Peyer's patch (tissue), 4 donors: Measurements from ENCODE around the gene HDGFL2. TPM values are rescaled to one million over a fixed set of nuclear protein-coding genes. Genes with fewer than 3 reads are reported as not detected.
"Not testable (repeated sequence)": the region's sequence is repeated elsewhere in the genome, so short reads cannot be mapped to it uniquely, and the experiment has no call there.

Source experiments
- DNase-seq, 3 donors: peaks; one replicate each; pipeline ENCODE4 v3.0.0-alpha.2; 2017 to 2019
- H3K27ac ChIP-seq, 4 donors: fragments of 200-600 bp; sonication (generic); one replicate each; pipeline ENCODE4 v1.5.1; 2016 to 2019
- H3K27me3 ChIP-seq, 2 donors: fragments of 200-600 bp; sonication (generic); one replicate each; pipeline ENCODE4 v1.5.1; 2019
- H3K36me3 ChIP-seq, 3 donors: fragments of 200-600 bp; sonication (generic); one replicate each; pipeline ENCODE4 v1.5.1; 2016 to 2019
- H3K4me1 ChIP-seq, 4 donors: fragments of 200-600 bp; sonication (generic); one replicate each; pipeline ENCODE4 v1.5.1; 2016 to 2019
- H3K4me3 ChIP-seq, 4 donors: fragments of 200-600 bp; sonication (generic); 1 replicate in 3 of 4; 2 replicates in 1 of 4; pipeline ENCODE4 v1.5.1; 2016 to 2019; ENCODE audit warnings: mild to moderate bottlenecking in 1 of 4
- H3K9me3 ChIP-seq, 4 donors: fragments of 200-600 bp; sonication (generic); one replicate each; pipeline ENCODE4 v1.5.1; 2016 to 2019; ENCODE audit warnings: mild to moderate bottlenecking in 1 of 4
- CTCF ChIP-seq, 6 experiments: fragments of 450-650 bp in 4 of 6; fragments of 200-600 bp in 2 of 6; sonication (generic) in 1 of 6; IDR thresholded peaks; one replicate each; pipeline ENCODE4 v1.5.1; 2017 to 2019; ENCODE audit warnings: antibody characterized with exemption in 6 of 6, mild to moderate bottlenecking in 3 of 6, moderate library complexity in 1 of 6
- POLR2A ChIP-seq, 2 donors: fragments of 450-650 bp; IDR thresholded peaks; one replicate each; pipeline ENCODE4 v1.5.1; 2017; ENCODE audit warnings: antibody characterized with exemption in 2 of 2, mild to moderate bottlenecking in 2 of 2, moderate library complexity in 2 of 2
- total RNA-seq, 4 donors: library from RNA; depleted of rRNA; stranded (reverse); fragments of >200 nt; gene quantifications; one replicate each; pipeline ENCODE4 v1.1.0, GENCODE V29; 2016

HDGFL2 gene
- total RNA-seq, 4 donors from 2014 or later, result 20.5 to 73.4 (median 28.6) TPM

- Histone ChIP-seq H3K27ac (no peak overlapping the region), H3K4me3 (no peak overlapping the region), H3K27me3 (no peaks in the 10 kb centered on the region), H3K4me1 (peaks cover 0 to 7% (median 0%) of the 10 kb centered on the region in 4 donors), H3K9me3 (no peaks in the 10 kb centered on the region), H3K36me3 (no peaks in the 10 kb centered on the region)
- no peak for DNase-seq
- TF ChIP-seq CTCF (IDR thresholded peaks at IDR 0.05) (no peak), POLR2A (IDR thresholded peaks at IDR 0.05) (no peak)
These were observed 50.4 kb downstream of the HDGFL2 start for GRCh38 chr19:4522291-4523002.

DNA sequence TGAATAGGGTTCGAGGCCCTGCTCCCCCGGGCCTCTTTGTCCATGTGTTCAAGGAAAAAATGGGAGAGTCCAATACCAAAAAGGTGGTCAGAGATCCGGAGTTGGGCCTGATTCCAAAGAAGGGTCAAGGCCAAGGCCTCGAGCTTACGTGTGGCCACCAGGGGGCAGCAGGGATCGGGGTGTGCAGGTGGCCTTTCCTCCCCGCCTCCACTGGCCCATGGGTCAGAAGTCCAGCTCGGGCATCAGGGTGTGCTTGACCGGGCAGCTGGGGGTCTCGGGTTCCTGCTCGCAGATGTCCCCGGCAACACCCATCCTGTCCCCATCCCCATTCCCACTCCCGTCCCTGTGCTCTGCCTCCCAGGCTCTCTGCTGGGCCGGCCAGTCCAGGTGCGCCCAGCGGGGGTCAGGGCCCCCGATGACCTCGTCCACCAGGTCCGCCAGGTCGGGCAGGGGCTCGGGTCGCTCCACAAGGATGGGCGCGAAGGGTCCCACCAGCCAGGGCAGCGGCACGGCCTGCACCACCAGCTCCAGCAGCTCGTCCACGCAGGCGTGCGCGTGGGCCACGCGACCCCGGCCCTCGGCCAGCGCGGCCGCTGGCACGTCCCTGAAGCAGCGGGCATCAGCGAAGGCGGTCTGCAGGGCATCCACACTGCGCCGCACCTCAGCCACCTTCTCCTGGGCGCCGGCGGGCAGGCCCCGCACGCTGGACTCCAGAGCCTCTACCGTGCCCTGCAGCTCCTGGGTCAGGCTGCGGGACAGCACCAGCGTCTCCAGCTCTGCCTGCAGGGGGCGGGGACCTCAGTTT lies 51.4 kb downstream of the HDGFL2 start:
- no peaks in the 10 kb centered on the region for H3K27me3 ChIP-seq
- H3K36me3 ChIP-seq, result no peaks in the 10 kb centered on the region
- H3K4me1 ChIP-seq, result peaks cover 0 to 7% (median 0%) of the 10 kb centered on the region in 4 donors
- H3K9me3 ChIP-seq, result no peaks in the 10 kb centered on the region
- peak; percentile 25 to 72 (median 62) for DNase-seq
- no peak overlapping the region for H3K4me3 ChIP-seq
- TF ChIP-seq POLR2A (IDR thresholded peaks at IDR 0.05), result no peak
- peak in 4 of 6 experiments; percentile 45 to 57 (median 52) for TF ChIP-seq CTCF (IDR thresholded peaks at IDR 0.05)
- no peak overlapping the region for H3K27ac ChIP-seq

DNA sequence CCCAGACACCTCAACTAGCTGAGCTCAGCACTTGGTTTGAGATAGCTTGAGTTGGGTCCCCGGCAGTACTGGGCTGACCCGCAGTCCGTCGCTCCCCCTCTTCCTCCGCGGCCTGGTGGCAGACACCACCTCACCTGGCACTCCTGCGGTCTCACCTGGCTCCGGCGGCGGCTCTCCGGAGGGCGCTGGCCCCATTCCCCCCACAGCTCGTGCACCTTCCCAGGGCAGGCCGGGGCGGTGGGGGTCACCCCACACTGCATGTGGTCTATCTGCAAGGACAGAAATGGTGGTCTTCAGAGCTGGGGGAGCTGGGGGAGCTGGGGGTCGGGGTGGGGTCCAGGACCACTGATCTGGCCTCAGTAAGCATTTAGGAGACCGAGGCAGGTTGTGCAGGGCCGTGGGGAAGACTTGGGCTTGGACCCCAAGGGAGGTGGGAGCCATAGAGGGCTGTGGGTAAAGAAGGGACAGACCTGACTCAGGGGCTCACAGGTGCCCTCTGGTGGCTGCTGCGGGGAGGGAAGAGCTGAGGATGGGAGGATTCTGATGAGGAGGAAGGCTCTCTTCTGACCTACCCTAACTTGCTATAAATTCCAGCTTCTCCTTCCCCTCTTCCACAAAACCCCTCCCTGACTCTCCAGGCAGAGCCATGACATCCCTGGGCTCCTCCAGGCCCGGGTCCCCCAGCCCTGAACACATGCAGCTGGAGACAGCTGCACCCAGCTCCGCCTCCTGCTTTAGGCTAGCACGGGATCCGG lies 52.9 kb downstream of the HDGFL2 start:
- Histone ChIP-seq H3K27ac (no peak overlapping the region), H3K4me3 (no peak overlapping the region), H3K9me3 (no peaks in the 10 kb centered on the region), H3K36me3 (no peaks in the 10 kb centered on the region), H3K27me3 (no peaks in the 10 kb centered on the region), H3K4me1 (no peaks in the 10 kb centered on the region)
- DNase-seq, result peak; percentile 59 to 81 (median 72)
- TF ChIP-seq POLR2A (IDR thresholded peaks at IDR 0.05) (no peak), CTCF (IDR thresholded peaks at IDR 0.05) (peak; percentile 28 to 69 (median 48))

- Histone ChIP-seq H3K4me1 (no peaks in the 10 kb centered on the region), H3K36me3 (no peaks in the 10 kb centered on the region), H3K9me3 (no peaks in the 10 kb centered on the region), H3K27ac (no peak overlapping the region), H3K4me3 (no peak overlapping the region), H3K27me3 (no peaks in the 10 kb centered on the region)
- TF ChIP-seq CTCF (IDR thresholded peaks at IDR 0.05), result no peak
- DNase-seq, result no peak
These were observed 53.5 kb downstream of the HDGFL2 start for GRCh38 chr19:4525563-4526002.

- not testable (repeated sequence) for H3K9me3 ChIP-seq, DNase-seq, H3K27me3 ChIP-seq, H3K27ac ChIP-seq, H3K4me3 ChIP-seq, H3K4me1 ChIP-seq, H3K36me3 ChIP-seq
These were observed 55.3 kb downstream of the HDGFL2 start for GRCh38 chr19:4527377-4527776.
